A673 (cell line): ENCODE results near the gene BPTF. TPM values are rescaled to one million over a fixed set of nuclear protein-coding genes. Genes with fewer than 3 reads are reported as not detected.

ENCODE experiments used
- BruUV-seq: library from RNA; stranded (reverse); fragments of 400-500 nt; replicated peaks from 2 replicates; lab custom pipeline; 2021; lab: Mats Ljungman, UMichigan
- CTCF ChIA-PET: fragments of 300-600 bp; sonication (Branson Sonifier 250); formaldehyde crosslinking; loops from one replicate; lab custom pipeline; 2022; ENCODE audit warnings: antibody characterized with exemption; lab: Charles Lee
- POLR2A ChIA-PET: fragments of 300-600 bp; sonication (Branson Sonifier 250); formaldehyde crosslinking; loops from one replicate; lab custom pipeline; 2022; ENCODE audit warnings: antibody characterized with exemption; ENCODE audit not compliant: low non-redundant PET; lab: Charles Lee
- DNase-seq: peaks from one replicate; pipeline ENCODE4 v3.0.0-alpha.2; 2015; ENCODE audit warnings: low spot score
- H3K27ac ChIP-seq: fragments of 200-600 bp; sonication (generic); 2 replicates; pipeline ENCODE4 v1.5.1; 2016; ENCODE audit warnings: mixed run types, low read depth, mild to moderate bottlenecking, mixed read lengths, antibody characterized with exemption, low read length; ENCODE audit not compliant: poor library complexity, severe bottlenecking
- H3K27me3 ChIP-seq: fragments of 200-600 bp; sonication (generic); replicated peaks from 2 replicates; pipeline ENCODE4 v1.6.1; 2017; ENCODE audit warnings: mixed run types, low read depth, mild to moderate bottlenecking, mixed read lengths, antibody characterized with exemption, low read length; ENCODE audit not compliant: insufficient read depth, poor library complexity
- H3K36me3 ChIP-seq: fragments of 200-600 bp; sonication (generic); 2 replicates; pipeline ENCODE4 v1.6.1; 2016; ENCODE audit warnings: mixed run types, mild to moderate bottlenecking, mixed read lengths, antibody characterized with exemption, low read length; ENCODE audit not compliant: insufficient read depth, poor library complexity, severe bottlenecking
- H3K4me1 ChIP-seq: fragments of 200-600 bp; sonication (generic); 2 replicates; pipeline ENCODE4 v1.6.1; 2017; ENCODE audit warnings: mixed run types, mild to moderate bottlenecking, mixed read lengths, antibody characterized with exemption, low read length; ENCODE audit not compliant: insufficient read depth, poor library complexity, severe bottlenecking
- H3K4me3 ChIP-seq: fragments of 200-600 bp; sonication (generic); 2 replicates; pipeline ENCODE4 v1.5.1; 2016; ENCODE audit warnings: low read depth, mixed run types, mild to moderate bottlenecking, mixed read lengths, low read length; ENCODE audit not compliant: poor library complexity, severe bottlenecking
- H3K9me3 ChIP-seq: fragments of 200-600 bp; sonication (generic); 2 replicates; pipeline ENCODE4 v1.6.1; 2016; ENCODE audit warnings: mixed run types, low read depth, mild to moderate bottlenecking, mixed read lengths, antibody characterized with exemption, low read length; ENCODE audit not compliant: poor library complexity, severe bottlenecking
- EZH2 ChIP-seq: fragments of 200-600 bp; sonication (generic); IDR thresholded peaks from 2 replicates; pipeline ENCODE4 v1.6.1; 2017; ENCODE audit warnings: borderline replicate concordance, low read depth, mild to moderate bottlenecking, mixed read lengths, antibody characterized with exemption, low read length; ENCODE audit not compliant: poor library complexity, severe bottlenecking
- intact Hi-C: fragments of 100-400 bp; cut with micrococcal nuclease; formaldehyde crosslinking; loops from one replicate; pipeline ENCODE4 v1.10.0; 2022; ENCODE audit not compliant: unreplicated experiment
- total RNA-seq: library from RNA; stranded (reverse); gene quantifications from 2 replicates; pipeline ENCODE4 v1.2.3, GENCODE V29; 2021
- TF ChIP-seq, protein P1 (sequence below): fragments of 300-800, 200-600 bp; sonication (generic); conservative IDR thresholded peaks from 2 replicates; pipeline ENCODE4 v1.5.1; 2017; ENCODE audit warnings: low read depth, mild to moderate bottlenecking, antibody characterized with exemption, low read length, moderate library complexity, mixed read lengths

The BPTF gene
- total RNA-seq, 1 experiment from 2014 or later, result 108 TPM

DNA sequence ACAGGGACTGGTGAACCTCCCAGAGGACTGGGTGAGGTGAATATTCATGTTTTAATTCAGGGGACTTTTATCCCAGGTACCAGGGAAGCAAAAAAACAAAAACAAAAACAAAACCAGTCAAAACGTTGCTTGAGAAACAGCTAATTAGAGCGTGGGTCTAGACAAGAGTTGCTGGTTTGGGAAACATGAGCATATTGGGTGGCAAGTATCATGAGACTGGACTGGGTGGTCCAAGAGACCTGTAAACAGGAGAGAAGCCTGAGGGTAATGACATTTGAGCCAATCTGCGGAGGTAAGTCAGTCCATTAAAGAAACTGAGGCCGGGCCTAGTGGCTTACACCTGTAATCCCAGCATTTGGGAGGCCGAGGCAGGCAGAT is 11.5 kb upstream of the BPTF start:
- BruUV-seq, result no TSS peak
- Histone ChIP-seq H3K9me3 (no peaks in the 10 kb centered on the region), H3K27me3 (no peaks in the 10 kb centered on the region), H3K27ac (no peak overlapping the region), H3K4me1 (no peaks in the 10 kb centered on the region), H3K36me3 (no peaks in the 10 kb centered on the region), H3K4me3 (no peak overlapping the region)
- no peak for DNase-seq
- intact Hi-C loops, result no loop called here
- POLR2A ChIA-PET, result no interaction called here
- TF ChIP-seq, protein P1, sequence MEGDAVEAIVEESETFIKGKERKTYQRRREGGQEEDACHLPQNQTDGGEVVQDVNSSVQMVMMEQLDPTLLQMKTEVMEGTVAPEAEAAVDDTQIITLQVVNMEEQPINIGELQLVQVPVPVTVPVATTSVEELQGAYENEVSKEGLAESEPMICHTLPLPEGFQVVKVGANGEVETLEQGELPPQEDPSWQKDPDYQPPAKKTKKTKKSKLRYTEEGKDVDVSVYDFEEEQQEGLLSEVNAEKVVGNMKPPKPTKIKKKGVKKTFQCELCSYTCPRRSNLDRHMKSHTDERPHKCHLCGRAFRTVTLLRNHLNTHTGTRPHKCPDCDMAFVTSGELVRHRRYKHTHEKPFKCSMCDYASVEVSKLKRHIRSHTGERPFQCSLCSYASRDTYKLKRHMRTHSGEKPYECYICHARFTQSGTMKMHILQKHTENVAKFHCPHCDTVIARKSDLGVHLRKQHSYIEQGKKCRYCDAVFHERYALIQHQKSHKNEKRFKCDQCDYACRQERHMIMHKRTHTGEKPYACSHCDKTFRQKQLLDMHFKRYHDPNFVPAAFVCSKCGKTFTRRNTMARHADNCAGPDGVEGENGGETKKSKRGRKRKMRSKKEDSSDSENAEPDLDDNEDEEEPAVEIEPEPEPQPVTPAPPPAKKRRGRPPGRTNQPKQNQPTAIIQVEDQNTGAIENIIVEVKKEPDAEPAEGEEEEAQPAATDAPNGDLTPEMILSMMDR, result no peak
- TF ChIP-seq EZH2, result no peak
- CTCF ChIA-PET, result no interaction called here

DNA sequence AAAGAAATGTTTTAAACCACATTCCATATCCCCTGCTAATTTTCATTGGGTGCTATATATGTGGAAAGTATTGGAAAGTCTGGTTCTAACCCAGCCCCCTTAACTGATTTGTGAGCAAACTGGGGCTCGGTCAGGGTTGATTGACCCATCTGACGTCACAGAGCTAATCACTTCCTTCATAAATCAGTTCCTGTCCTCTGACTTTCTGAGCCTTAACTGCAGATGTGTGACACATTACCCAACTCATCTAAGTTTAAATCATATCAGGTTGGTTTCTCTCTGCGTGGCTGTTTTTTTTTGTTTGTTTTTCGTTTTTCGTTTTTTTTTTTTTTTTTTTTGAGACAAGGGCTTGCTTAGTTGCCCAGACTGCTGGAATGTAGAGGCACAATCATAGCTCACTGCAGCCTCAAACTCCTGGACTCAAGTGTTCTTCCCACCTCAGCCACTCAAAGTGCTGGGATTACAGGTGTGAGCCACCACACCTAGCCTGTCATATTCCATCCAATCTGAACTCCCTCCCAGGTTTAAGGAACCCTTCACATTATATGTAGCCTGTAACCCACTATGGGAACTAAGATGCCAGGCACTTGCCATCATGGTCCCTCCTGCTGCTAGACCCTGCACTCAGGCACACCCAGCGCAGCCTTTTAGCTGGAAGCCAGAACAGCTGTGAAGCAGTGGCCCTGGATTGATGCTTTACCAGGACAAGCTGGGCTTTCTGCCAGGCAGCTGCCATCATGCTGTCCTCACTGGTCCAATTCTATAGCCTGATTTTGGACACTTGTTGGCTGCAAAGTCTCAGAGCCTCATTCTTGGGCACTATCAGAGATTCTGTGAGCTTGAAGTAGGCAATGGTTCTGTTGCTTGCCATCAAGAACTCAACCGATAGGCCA is 6.9 kb upstream of the BPTF start:
- BruUV-seq, result no TSS peak
- Histone ChIP-seq H3K27me3 (no peaks in the 10 kb centered on the region), H3K4me3 (no peak overlapping the region), H3K27ac (no peak overlapping the region), H3K4me1 (no peaks in the 10 kb centered on the region), H3K36me3 (no peaks in the 10 kb centered on the region), H3K9me3 (no peaks in the 10 kb centered on the region)
- POLR2A ChIA-PET, result interaction anchor here (0.7 kb wide), 1 partner anchor 457 kb away, joined by 5 read pairs; no protein-coding TSS in a partner anchor
- CTCF ChIA-PET, result no interaction called here
- intact Hi-C loops, result no loop called here
- no peak for DNase-seq
- TF ChIP-seq EZH2, result no peak
- TF ChIP-seq, protein P1, result no peak

DNA sequence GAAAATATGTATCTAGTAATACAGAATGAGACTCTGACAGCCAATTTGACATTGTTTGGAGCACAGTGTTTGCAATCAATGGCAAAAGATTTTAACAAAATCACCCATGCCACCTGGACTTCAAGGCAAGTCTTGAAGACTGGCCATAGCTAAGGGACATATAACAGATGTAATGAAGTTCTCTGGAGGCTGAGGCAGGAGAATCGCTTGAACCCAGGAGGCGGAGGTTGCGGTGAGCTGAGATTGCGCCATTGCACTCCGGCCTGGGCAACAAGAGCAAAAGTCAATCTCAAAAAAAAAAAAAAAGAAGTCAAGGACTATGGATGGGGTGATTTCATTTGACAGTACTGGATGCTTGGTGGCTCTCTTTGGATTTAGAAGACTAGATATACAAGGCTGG is 5.6 kb upstream of the BPTF start:
- intact Hi-C loops, result no loop called here
- no peaks in the 10 kb centered on the region for H3K36me3 ChIP-seq
- DNase-seq, result no peak
- H3K27me3 ChIP-seq, result no peaks in the 10 kb centered on the region
- ChIA-PET CTCF (no interaction called here), POLR2A (no interaction called here)
- H3K4me3 ChIP-seq, result no peak overlapping the region
- H3K27ac ChIP-seq, result no peak overlapping the region
- peaks cover 5% of the 10 kb centered on the region for H3K4me1 ChIP-seq
- no TSS peak for BruUV-seq
- TF ChIP-seq EZH2, result no peak
- H3K9me3 ChIP-seq, result no peaks in the 10 kb centered on the region
